VCaP (cell line): ENCODE results near the gene GGA2.

Experiments
- H3K27ac ChIP-seq: fragments of 450-650 bp; 2 replicates; pipeline ENCODE4 v1.5.1; 2017
- TF ChIP-seq, protein P1 (sequence below): fragments of 450-650 bp; conservative IDR thresholded peaks from 2 replicates; pipeline ENCODE4 v1.5.1; 2017; ENCODE audit warnings: mild to moderate bottlenecking, moderate library complexity

GGA2 gene

DNA sequence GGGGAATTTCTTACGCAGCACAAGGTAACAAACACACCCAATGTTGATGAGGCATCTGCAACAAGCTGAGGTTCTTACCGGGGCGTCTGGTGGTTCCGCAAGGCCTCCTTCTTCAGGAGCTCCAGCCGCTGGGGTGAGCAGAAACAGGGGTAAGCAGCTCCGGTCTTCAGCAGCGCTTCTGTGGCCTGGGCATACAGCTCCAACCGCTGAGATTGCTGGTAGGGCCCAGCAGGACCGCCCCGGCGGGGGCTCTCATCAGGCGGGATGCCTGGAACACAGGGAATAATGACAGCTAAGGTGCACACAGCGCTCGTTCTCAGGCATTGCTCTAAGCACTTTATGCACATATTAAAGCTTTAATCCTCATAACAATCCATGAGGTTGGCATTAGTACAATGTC, 34.1 kb upstream of the GGA2 start:
- no peak overlapping the region for H3K27ac ChIP-seq
- TF ChIP-seq, protein P1, sequence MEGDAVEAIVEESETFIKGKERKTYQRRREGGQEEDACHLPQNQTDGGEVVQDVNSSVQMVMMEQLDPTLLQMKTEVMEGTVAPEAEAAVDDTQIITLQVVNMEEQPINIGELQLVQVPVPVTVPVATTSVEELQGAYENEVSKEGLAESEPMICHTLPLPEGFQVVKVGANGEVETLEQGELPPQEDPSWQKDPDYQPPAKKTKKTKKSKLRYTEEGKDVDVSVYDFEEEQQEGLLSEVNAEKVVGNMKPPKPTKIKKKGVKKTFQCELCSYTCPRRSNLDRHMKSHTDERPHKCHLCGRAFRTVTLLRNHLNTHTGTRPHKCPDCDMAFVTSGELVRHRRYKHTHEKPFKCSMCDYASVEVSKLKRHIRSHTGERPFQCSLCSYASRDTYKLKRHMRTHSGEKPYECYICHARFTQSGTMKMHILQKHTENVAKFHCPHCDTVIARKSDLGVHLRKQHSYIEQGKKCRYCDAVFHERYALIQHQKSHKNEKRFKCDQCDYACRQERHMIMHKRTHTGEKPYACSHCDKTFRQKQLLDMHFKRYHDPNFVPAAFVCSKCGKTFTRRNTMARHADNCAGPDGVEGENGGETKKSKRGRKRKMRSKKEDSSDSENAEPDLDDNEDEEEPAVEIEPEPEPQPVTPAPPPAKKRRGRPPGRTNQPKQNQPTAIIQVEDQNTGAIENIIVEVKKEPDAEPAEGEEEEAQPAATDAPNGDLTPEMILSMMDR = no peak

DNA sequence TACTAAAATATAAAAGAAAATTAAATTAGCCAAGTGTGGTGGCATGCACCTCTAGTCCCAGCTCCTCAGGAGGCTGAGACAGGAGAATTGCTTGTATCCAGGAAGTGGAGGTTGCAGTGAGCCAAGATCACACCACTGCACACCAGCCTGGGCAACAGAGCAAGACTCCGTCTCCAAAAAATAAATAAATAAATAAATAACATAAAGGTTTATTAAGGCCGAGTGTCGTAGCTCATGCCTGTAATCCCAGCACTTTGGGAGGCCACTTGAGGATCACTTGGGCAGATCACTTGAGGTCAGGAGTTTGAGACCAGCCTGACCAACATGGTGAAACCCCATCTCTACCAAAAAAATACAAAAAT, 30.5 kb upstream of the GGA2 start:
- peak overlapping the region; percentile 30; the same call in 1 of the 2 replicates for H3K27ac ChIP-seq

DNA sequence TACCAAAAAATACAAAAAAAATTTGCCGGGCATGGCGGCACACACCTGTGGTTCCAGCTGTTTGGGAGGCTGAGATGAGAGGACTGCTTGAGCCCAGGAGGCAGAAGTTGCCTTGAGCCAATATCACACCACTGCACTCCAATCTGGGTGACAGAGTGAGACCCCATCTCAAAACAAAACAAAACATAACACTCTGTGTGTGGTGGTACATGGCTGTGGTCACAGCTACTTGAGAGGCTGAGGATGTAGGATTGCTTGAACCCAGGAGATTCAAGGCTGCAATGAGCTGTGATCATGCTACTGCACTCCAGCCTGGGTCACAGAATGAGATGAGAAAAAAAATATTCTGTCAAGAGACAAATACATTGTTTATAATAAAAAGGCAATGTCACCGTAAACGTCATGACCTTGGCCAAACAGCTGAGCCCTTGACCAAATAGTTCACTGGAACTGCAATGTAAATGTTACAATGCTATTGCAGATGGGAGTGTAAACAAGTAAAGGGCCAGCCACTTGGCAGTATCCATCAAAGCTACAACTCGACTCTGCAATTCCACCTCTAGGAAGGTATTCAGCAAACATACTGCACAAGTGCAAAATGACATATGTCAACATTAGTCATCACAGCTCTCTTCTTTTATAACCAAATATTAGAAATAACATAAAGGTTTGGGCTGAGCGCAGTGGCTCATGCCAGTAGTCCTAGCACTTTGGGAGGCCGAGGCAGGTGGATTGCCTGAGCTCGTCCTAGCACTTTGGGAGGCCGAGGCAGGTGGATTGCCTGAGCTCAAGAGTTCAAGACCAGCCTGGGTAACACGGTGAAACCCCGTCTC, 29.9 kb upstream of the GGA2 start:
- TF ChIP-seq, protein P1 = no peak
- H3K27ac ChIP-seq = peak overlapping the region; percentile 30; the same call in 1 of the 2 replicates

DNA sequence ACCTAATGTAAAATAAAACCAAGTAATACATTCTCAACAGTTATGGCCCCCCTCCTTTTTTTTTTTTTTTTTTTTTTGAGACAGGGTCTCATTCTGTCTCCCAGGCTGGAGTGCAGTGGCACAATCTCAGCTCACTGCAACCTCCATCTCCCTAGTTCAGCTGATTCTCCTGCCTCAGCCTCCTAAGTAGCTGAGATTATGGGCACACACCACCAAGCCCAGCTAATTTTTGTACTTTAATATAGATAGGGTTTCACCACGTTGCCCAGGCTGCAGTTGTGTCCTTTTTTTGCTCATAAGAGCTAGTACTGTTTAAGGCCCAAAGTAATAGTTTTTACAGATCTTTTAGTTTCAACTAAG, 28.6 kb upstream of the GGA2 start:
- no peak overlapping the region for H3K27ac ChIP-seq
- TF ChIP-seq, protein P1 = no peak

DNA sequence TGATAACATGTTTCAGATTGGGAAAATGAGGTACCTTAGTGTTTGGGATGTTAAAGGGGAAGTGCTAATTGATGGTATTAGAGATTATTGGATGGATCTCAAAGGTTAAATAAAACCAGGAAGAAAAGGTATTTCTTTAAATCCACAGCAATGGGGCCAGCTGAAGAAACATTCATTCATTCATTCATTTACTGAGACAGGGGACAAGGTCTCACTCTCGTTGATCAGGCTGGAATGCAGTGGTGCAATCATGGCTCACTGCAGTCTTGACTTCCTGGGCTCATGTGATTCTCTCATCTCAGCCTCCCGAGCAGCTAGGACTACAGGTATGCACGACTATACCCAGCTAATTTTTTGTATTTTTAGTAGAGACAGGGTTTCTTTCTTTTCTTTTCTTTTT, 27.1 kb upstream of the GGA2 start:
- H3K27ac ChIP-seq = no peak overlapping the region

DNA sequence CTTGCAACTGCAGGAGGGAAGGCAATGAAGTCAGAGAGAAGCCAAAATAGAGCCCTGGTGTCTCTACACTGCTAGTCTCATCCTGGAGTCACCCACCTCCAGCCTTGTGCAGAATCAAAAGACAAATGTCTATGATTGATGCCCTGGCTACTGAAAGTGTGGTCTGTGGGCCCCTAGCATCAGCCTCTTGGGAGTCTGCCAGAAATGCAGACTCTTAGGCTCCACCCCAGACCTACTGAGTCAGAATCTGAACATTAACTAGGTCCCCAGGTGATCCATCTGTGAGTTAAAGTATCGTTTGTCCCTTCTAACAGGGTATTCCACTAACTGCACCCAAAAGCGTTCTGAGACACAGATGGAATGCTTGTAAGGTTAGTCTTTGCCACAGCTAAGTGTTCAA, 25.6 kb upstream of the GGA2 start:
- TF ChIP-seq, protein P1 = no peak
- H3K27ac ChIP-seq = no peak overlapping the region

More for the DNA sequence above, 27.1 kb upstream of the GGA2 start:
- TF ChIP-seq, protein P1 = no peak

DNA sequence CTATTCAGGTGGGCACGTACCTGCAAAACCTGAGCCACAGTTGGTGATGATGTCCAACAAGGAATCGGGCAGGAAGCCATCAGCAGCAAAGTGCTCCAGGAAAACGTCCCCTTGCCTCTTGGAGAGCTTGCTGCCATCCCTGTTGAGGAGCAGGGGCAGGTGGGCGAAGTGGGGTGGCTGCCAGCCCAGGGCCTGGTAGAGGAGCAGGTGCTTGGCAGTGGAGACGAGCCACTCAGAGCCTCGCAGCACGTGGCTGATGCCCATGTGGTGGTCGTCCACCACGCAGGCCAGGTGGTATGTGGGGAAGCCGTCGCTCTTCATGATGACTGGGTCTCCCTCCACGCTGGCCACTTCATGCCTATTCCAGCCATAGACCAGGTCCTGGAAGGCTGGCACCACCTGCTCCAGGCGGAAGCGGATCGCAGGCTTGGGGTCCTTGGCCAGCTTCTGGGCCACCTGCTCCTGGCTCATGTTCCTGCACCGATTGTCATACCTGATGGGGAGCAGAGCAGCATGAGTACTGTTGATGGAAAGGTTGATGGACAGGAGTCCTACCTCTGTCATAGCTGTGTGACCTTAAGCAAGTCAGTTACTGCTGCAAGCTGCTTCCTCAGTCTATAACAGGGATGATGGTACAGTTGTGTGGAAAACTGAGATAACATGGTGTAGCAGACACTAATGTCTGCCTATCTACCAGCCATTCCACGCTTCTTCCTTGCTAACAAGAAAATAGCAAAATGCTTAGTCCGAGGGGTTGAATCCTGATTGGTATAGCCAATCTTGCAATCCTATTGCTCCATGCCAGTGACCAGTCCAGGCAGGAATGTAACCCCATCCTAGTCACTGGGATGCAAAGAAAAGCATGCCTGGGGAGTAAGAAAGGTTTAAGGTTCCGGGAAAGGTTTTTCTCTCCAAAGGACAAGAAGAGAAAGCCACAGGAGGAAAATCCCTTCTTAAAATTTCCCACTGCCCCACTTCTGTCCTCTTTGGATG, 24.9 kb upstream of the GGA2 start:
- no peak overlapping the region for H3K27ac ChIP-seq
- TF ChIP-seq, protein P1 = no peak
